Posterior vena cava (tissue), 2 donors: ENCODE results near the gene TMEM60. TPM values are rescaled to one million over a fixed set of nuclear protein-coding genes. Genes with fewer than 3 reads are reported as not detected.

ENCODE experiments used
- DNase-seq: peaks from one replicate; pipeline ENCODE4 v3.0.0-alpha.2; 2020; ENCODE audit warnings: low spot score
- intact Hi-C, 2 donors: fragments of 100-400 bp; cut with DNase I; formaldehyde crosslinking; loops; one replicate each; pipeline versions ENCODE4 v1.14.1 to v1.14.2; 2022 to 2023
- total RNA-seq, 2 donors: library from RNA; stranded (reverse); fragmentation: NEBNext Ultra II Directional; extraction: Animal tissue kit (Norgen Biotek cat#: 25700); gene quantifications; one replicate each; pipeline ENCODE4 v1.2.1, GENCODE V29; 2021
- donor health status: DM: yes; HTN: yes; CAD: no.
- donor health status: DM: yes; HTN: yes; CAD: no.

The TMEM60 gene
- total RNA-seq, 2 donors from 2014 or later, result 9.7 to 11.1 TPM

DNA sequence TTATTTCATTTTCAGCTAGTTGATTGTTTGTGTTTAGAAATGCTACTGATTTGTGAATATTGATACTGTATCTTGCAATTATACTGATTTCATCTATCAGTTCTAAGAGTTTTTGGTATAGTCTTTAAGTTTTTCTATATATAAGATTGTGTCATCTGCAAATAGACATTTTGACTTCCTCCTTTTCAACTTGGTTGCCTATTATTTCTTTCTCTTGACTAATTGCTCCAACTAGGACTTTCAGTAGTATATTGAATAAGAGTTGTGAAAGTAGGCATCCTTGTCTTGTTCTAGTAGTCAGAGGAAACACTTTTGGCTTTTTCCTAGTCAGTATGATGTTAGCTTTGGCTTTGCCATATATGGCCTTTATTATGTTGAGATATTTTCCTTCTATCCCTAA lies 20.8 kb upstream of the TMEM60 start:
- intact Hi-C loops, result no loop called here
- no peak for DNase-seq

DNA sequence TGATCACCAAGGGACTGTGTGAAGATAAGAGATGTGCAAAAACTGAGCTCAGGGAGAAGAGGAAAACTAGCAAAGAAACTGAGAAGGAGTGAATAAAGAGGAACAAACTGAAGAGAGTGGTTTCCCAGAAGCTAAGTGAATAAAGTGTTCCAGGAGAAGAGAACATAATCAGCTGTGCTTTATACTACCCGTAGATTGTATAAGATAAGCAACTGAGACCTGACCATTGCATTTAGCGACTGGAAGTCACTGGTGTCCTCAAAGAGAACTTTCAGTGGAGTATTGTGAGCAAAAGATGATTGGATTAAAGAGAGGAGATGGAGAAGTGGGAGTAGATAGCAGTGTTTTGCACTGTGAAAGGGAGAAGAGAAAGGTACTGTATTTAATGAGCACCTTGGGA lies 14.9 kb upstream of the TMEM60 start:
- intact Hi-C loops, result no loop called here

DNA sequence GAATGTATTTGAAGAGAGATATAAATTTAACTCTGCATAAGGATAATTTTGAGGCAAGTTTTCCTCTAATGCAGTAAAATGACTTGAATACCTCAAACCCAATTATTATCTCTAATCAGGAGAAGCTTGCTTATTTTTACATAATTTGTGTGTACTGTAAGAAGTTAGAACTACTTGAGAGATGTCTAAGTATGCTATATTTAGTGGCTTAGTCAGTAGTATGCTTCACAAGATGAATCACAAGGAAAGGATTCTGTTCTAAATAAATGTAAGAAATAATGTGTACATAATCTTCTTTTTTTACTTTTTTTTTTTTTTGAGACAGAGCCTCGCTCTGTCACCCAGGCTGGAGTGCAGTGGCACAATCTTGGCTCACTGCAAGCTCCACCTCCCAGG lies 14.1 kb upstream of the TMEM60 start:
- intact Hi-C loops, result no loop called here
- DNase-seq, result no peak

More for the DNA sequence above, 14.9 kb upstream of the TMEM60 start:
- DNase-seq, result no peak

DNA sequence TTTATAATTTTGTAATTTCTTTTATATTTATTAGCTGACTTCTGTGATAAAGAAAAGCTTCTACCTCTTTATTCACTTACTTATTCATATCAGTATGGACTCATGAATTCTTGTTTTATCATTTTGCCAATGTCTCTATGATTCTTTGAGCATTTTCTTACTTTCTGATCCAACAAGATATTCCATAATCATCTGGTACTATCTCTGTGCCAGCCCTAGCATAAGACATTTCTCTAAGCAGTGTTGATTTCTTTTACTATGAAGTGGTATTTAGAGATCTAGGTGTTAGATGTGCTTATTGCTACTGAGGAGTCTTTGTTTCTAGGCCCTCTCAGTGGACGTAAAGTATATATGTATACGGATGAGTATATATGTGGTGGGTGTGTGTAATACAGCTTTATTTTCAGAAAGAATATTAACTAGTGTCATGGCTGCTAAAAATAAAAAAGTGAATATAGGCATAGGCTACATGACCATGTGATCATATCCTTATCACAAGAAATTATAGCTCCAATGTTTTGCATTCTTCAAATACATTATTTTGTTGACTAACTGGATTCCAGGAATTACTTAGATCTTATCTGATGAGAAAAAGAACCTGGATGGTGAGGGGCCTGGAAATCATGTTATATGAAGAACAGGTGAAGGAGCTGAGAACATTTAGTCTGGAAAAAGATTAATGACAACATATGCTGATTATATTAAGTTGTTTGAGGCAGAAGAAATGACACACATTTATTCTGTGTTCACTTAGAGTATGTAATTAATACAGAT lies 13.5 kb upstream of the TMEM60 start:
- DNase-seq, result no peak
- intact Hi-C loops, result no loop called here

DNA sequence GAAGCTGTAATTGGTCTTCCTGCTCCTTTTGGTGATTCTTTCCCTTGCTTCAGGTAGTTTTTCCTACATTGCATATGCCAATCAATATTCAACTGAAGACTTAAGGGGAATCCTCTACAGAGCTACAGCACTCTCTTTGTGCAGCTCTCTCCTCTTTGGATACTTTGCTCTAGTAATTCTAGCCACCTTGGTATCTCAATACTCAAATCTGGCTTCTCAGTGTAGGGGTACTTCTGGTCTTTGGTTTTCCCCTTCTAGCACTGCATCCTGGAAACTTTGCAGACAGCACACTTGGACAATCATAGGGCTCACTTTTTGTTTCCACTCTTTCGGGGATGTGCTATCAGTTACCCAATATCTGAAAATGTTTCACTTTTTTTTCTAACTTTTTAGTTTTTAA lies 10.3 kb upstream of the TMEM60 start:
- DNase-seq, result no peak
- intact Hi-C loops, result no loop called here

DNA sequence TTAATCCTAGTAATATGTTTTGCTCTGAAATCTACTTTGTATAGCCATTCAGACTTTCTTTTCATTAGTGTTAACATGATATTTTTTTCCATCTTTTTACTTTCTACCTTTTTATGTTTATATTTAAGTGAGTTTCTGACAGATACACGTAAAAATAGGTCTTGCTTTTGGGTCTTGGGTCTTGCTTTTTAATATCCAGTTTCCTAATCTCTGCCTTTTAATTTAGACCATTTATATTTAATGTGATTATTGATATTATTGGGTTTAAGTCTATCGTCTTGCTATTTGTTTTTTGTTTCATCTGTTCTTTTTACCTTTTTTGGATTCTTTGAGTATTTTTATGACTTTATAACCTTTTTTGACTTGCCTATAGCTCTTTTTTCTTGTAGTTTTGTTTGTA lies 8.2 kb upstream of the TMEM60 start:
- no peak for DNase-seq
- intact Hi-C loops, result no loop called here

DNA sequence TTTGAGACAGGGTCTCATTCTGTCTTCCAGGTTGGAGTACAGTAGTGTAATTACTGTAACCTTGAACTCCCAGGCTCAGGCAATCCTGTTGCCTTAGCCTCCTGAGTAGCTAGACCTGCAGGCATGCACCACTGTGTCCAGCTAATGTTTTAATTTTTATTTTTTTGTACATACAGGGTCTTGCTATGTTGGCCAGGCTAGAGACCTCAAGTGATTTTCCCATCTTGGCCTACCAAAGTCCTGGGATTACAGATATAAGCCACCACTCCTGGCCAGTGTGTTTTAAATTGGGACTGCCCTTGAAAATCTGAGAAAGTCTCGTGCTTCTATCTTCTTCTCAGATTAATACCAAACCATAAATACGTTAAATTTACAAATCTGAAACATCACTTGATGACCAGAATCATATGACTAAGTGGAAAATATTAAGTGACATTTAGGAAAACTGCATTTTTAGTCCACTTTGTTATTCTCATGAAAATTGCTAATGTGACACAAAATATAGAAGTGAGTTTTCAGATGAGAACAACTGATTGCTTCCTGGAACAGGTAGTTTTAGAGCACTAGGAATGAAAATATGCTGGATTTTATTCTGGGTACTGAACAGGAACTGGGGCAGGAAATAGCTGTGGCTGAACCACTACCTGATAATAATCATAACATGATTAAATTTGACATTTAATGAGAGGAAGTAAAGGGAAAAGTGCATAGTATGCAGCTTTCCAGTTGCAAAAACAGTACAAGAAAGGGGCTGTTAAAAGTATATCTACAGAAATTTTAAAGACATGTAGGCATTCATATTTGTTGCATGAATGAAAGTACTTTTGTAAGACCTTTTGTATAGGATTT lies 4.5 kb upstream of the TMEM60 start:
- intact Hi-C loops, result no loop called here

DNA sequence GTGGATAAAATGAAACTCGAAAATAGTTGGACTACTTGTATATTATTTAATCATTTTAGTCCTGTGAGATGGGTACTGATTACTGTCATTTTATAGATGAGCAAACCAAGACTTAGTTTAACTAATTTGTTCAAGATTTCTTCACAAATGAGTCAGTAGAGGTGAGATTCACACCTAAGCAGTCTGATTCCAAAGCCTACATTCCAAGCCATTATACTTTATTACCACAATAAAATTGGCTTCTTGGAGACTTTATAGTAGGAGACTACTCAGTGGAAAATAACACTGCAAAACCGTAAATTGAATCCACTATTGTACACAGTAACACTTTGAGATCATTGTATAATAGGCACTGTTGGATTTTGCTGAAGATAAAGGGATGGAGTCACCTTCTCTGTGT lies 2.5 kb upstream of the TMEM60 start:
- DNase-seq, result no peak
- intact Hi-C loops, result no loop called here

More for the DNA sequence above, 4.5 kb upstream of the TMEM60 start:
- DNase-seq, result no peak

DNA sequence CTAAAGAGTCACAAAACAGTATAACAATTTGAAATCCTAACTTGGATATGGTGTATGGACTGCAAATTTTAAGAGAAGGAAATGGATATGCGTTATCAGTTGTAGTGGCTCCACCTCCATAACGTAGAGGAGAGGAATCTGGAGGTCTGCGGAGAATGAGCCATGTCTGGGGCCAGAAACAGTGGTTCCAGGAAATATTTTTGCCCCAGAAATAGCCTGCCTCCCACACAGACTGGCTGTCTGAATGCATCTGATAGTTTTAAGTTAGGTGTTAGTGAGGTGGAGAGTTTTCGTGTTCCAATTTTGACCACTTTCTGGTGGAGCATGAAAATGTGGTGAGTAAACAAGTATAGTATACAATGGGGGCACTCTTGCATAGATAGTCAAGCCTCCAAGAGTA lies 1.9 kb upstream of the TMEM60 start:
- DNase-seq, result no peak
- intact Hi-C loops, result no loop called here

DNA sequence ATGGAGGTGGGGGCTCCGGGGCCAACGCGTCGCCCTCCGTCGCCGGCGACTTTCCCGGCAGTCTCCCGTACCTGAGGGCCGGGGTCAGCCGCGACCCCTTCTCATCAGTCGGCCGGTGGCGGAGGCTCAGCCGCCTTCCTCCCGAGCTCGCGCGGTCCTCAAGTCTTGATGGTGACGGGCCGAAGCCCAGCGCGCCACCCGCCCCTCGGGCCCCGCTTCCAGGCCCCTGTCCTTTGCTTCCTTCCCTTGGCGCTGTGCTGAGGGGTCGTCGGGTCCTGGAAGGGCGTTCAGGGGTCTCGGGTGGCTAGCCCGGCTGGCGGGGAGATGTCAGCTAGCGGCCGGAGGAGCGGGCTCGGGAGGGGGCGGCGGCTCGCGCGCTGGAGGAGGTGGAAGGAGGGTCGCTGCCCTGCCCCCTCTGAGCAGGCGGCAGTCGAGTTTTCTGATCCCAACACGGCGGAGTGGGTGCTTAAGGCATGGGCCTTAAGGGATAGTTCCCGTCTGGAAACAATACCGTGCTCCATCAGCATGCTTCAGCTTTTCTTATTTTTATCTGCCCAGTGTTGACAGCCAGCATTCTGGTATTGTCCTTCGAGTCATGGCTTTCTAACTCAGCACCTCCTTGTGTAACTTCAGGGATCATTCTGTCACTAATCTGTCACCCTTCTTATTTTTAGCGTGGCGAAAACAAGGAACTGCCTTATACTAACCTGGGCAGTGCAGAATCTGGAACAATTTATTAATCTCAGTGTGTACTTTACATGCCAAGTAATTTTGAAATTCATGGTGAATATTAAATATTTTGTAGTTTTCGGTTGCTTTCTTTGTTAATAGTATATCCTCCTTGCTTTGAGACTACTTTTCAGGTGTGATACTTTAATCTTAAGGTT lies 1.1 kb upstream of the TMEM60 start:
- peak; percentile 87 for DNase-seq
- intact Hi-C loops, result no loop called here

DNA sequence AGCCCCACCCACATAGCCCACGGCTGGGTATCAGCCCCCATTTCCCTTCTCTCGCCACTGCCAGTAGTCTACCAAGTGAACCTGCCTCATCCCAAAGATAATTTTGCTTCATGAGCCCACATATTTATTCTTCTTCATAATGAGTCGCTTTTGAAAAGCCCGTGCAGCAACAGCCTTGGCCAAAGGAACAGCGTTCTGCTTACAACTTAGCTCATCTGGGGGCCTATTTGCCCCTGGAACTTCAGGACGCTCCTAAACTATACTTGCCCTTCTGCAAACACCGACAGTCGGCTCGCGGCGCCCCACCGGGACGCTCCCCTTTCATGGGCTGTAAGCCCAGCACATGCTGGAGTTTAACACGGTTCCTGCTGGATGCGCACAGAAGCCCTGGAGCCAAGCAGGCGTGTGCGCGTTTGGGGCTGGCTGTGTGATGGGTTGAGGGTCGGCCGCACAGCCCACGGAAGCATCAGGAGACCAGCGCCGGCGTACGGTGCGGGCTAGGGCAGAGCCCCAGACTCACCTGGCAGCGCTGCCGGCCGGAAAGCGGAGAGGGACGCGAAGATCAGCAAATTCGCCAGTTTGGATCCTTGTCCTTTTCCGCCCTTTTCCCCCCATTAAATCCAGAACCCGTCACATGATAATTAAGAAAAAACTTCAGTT lies 370 bp downstream of the TMEM60 start:
- intact Hi-C loops, result no loop called here
- no peak for DNase-seq

DNA sequence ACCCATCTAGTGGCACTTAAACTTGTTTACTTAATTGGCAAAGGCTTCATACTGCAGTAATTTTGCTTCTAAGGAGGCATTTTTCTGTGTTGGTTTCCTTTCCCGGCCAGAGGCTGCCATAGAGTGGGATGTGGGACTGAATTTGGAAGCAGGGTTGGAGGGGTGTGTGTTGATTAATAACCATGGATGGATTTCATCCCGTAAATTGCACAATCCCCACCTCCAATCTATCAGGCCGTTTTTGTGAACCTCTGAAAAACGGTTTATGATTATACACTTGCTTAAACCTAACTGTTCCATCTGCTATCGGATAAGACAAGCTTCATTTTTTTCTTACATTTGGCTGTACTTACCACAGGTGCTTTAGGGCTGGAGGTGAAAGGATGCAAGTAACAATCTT lies 1.3 kb downstream of the TMEM60 start:
- DNase-seq, result no peak
- intact Hi-C loops, result no loop called here

DNA sequence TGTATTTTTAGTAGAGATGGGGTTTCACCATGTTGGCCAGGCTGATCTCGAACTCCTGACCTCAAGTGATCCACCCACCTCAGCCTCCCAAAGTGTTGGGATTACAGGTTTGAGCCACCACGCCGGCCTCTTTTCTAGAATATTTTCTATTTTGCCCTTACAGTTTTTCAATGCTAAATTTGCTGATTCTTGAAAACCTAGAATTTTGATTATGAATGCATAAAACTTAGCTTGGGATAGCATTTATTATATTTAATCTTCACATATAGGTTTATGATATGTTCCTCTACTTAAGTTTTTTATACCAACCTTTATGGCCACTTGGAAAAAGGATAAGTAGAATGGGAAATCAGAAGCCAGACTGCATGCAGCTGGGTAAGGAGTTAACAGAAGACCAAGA lies 2.1 kb downstream of the TMEM60 start:
- intact Hi-C loops, result no loop called here
- no peak for DNase-seq

DNA sequence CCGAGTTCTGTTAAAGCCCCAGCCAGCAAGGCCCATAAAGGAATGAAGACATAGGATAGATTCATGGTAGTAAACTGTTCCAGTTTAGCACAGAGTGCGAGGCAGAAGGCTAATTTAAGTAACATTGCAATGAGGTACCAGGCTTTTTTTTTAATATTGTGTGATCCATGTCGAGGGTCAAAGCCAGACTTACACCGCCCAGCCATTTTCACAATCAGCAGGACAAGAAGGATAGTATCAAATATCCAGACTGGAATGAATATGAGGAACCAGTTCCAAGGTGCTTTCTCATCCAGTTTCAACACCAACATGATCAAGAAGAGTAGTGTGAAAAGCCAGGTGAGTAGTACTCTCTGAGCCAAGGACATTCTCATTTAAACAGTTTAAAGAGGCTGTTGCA lies 4.2 kb downstream of the TMEM60 start:
- DNase-seq, result no peak
- intact Hi-C loops, result no loop called here

DNA sequence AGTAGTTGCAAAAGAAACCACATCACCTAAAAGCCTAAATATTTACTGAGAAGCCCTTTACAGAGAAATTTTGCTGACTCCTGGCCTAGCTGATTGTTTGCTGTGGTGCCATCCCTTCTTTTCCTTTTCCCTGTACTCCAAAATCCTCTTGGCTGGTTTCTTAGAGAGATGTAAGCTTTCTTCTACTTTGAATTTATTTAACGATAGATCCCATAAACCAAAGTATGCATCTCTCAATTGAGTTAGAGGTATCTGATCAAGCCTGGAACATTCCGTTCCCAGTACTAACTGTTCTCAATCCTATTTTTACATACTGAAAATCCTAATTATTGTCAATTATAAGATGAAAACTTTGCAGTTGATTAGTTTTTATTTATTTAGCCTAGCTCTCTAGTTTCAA lies 6.3 kb downstream of the TMEM60 start:
- no peak for DNase-seq
- intact Hi-C loops, result no loop called here

DNA sequence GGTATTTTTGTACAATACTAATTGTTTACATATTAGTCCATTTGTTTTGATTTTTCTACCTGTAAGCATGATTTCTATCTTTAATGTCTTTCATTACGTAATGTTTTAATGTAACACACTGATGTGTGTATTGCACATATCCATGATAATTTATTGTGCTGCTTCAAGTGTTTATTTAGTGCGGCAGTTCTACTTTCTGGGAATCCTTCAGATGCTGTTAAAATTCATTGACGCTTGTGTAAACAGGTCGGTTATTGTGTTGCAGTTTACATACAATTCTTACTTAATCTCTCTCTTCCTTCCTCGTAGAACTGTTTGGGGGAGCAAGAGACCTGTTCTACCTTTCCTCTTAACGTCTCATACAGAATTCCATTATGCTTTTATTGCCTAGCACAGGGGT lies 6.9 kb downstream of the TMEM60 start:
- DNase-seq, result no peak
- intact Hi-C loops, result no loop called here

DNA sequence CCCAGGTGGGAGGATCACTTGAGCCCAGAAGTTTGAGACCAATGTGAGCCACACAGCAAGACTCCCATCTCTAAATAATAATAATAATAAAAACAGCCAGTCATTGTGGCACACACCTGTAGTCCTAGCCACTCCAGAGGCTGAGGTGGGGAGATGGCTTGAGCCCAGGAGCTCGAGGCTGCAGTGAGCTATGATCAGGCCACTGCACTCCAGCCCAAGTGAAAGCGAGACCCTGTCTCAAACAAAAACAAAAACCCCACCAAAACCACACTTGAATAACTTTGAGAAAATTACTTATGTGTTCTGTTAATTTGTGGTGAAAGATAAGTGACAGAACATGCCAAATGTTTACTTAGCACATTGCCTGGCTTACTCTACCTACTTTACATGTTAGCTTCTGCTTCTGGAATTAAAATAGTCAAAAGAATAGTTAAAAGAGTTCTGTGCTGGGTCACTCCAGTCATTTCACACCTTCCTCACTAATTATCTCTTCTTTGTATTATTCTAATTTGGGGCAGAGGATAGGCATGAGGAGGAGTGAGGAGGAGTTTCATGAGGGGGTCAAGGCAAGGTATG lies 9.8 kb downstream of the TMEM60 start:
- intact Hi-C loops, result loop anchor here in 1 of 2 donors (5.0 kb wide), 1 partner anchor 266 kb away; no protein-coding TSS in a partner anchor
- DNase-seq, result no peak

DNA sequence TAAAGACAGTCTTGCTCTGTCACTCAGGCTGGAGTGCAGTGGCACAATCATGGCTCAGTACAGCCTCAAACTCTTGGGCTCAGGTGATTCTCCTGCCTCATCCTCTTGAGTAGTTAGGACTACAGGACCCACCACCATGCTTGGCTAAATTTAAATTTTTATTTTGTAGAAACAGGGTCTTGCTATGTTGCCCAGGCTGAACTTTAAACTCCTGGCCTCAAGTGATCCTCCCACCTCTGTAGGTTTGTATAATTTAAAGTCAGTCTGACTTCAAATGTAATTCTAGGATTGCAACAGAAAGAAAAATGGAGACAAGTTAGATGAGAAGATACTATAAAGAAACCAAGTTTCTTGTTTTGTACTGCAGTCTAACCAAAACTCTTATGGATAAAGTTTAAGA lies 11.5 kb downstream of the TMEM60 start:
- no peak for DNase-seq
- intact Hi-C loops, result loop anchor here in 1 of 2 donors (5.0 kb wide), 1 partner anchor 264 kb away; no protein-coding TSS in a partner anchor

DNA sequence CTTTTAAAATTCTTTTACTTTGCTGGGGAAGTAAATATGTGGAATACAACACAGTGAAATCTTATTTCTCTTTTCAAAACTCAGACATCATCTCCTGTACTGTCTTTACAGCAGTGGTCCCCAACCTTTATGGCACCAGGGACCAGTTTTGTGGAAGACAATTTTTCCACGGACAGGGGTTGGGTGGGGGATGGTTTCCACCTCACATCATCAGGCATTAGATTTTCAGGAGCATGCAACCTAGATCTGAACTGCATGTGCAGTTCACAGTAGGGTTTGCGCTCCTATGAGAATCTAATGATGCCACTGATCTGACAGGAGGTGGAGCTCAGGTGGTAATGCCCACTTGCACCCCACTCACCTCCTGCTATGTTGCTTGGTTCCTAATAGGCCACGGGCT lies 12.2 kb downstream of the TMEM60 start:
- no peak for DNase-seq
- intact Hi-C loops, result loop anchor here in 1 of 2 donors (5.0 kb wide), 1 partner anchor 264 kb away; no protein-coding TSS in a partner anchor
